ENCODE measurements around the gene GBF1. TPM values are rescaled to one million over a fixed set of nuclear protein-coding genes. Genes with fewer than 3 reads are reported as not detected.

GBF1 gene
- total and polyA plus RNA-seq, 2 of the 13 experiments (the other 11 are each of a cell fraction or from before 2014, with no cell fraction given), result 17.1 to 21.9 TPM

DNA sequence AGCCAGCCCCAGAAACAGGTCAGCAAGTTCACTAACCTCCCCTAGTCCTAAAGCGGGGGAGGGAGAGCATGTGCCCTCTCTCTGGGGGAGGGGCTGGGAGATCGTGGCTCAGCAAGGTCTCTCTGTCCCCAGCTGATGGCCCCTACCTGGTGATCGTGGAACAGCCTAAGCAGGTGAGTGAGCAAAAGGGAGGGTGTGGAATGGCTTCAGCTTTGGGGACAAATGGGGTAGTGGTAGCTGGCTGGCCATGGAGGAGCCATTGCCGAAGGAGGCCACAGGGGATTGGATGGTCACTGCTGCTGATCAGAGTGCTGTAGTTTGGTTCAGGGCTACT, 151.0 kb downstream of the GBF1 start:
- WGBS (ENCODE audit: low lambda C conversion rate), result 55% methylated on average over 4 of the region's 4 CpGs
- Histone ChIP-seq H3K79me2 (ENCODE audit: insufficient read depth, low read length) (peaks cover 3% of the 10 kb centered on the region), H3K9ac (ENCODE audit: insufficient read depth, low read depth, low read length) (peak overlapping the region; percentile 68), H3K27ac (ENCODE audit: extremely low read length, insufficient read depth, low read length) (no peak overlapping the region), H3K4me3 (replicated peaks in 1 of 3; ENCODE audit: insufficient read depth in 1 of 3, low read depth in 2 of 3, low read length in 3 of 3) (peak overlapping the region; percentile 69 to 82 (median 79); a peak in 5 of 6 replicates), H3K9me3 (ENCODE audit: low read length) (no peaks in the 10 kb centered on the region), H3K4me1 (ENCODE audit: insufficient read depth, low read length) (peaks cover 42% of the 10 kb centered on the region), H3K36me3 (replicated peaks in 1 of 2; ENCODE audit: control insufficient read depth in 1 of 2, insufficient read depth in 2 of 2, low read length in 2 of 2) (no peaks in the 10 kb centered on the region; a peak in 1 of 5 replicates), H2AFZ (ENCODE audit: low read length) (no peak overlapping the region), H4K20me1 (ENCODE audit: insufficient read depth, low read length) (no peaks in the 10 kb centered on the region), H3K4me2 (ENCODE audit: low read depth, low read length) (peak overlapping the region; percentile 99), H3K27me3 (ENCODE audit: control insufficient read depth in 1 of 2, insufficient read depth in 2 of 2, low read length in 2 of 2) (peaks cover 0 to 11% of the 10 kb centered on the region in 2 experiments; a peak in 2 of 5 replicates)
- POLR2A ChIA-PET, result interaction anchor here (0.9 to 2.3 kb wide), 6 partner anchors 7 to 151 kb away, joined by 3 to 12 read pairs (median 6); partner anchors contain the start of genes CUEDC2, FBXL15 and GBF1
- CTCF ChIA-PET (ENCODE audit: low intra/inter-chr PET ratio, low total read pairs), result no interaction called here
- DNase-seq (ENCODE audit: low spot score) (no peak), FAIRE-seq (no peak), ATAC-seq (no peak)
- in situ Hi-C loops (cut with HindIII; ENCODE audit: extremely low pct_ligation_motif_present, low pct_unique_long_range_greater_than_20kb) (no loop called here), intact Hi-C loops (cut with micrococcal nuclease; ENCODE audit: unreplicated experiment) (no loop called here)
- TSS peak; percentile 43 for BruUV-seq (replicated peaks)
- no peak for TF ChIP-seq ZNF350 (CRISPR knock-in tag; IDR thresholded peaks at IDR 0.05; ENCODE audit: borderline replicate concordance, low read depth)
- TF ChIP-seq, protein P1, sequence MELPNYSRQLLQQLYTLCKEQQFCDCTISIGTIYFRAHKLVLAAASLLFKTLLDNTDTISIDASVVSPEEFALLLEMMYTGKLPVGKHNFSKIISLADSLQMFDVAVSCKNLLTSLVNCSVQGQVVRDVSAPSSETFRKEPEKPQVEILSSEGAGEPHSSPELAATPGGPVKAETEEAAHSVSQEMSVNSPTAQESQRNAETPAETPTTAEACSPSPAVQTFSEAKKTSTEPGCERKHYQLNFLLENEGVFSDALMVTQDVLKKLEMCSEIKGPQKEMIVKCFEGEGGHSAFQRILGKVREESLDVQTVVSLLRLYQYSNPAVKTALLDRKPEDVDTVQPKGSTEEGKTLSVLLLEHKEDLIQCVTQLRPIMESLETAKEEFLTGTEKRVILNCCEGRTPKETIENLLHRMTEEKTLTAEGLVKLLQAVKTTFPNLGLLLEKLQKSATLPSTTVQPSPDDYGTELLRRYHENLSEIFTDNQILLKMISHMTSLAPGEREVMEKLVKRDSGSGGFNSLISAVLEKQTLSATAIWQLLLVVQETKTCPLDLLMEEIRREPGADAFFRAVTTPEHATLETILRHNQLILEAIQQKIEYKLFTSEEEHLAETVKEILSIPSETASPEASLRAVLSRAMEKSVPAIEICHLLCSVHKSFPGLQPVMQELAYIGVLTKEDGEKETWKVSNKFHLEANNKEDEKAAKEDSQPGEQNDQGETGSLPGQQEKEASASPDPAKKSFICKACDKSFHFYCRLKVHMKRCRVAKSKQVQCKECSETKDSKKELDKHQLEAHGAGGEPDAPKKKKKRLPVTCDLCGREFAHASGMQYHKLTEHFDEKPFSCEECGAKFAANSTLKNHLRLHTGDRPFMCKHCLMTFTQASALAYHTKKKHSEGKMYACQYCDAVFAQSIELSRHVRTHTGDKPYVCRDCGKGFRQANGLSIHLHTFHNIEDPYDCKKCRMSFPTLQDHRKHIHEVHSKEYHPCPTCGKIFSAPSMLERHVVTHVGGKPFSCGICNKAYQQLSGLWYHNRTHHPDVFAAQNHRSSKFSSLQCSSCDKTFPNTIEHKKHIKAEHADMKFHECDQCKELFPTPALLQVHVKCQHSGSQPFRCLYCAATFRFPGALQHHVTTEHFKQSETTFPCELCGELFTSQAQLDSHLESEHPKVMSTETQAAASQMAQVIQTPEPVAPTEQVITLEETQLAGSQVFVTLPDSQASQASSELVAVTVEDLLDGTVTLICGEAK (IDR thresholded peaks at IDR 0.05), result no peak
- TF ChIP-seq, protein P1 (CRISPR knock-in tag; IDR thresholded peaks at IDR 0.05), result no peak
- TF ChIP-seq ZFY (CRISPR knock-in tag; IDR thresholded peaks at IDR 0.05), result no peak
- TF ChIP-seq, protein P2, sequence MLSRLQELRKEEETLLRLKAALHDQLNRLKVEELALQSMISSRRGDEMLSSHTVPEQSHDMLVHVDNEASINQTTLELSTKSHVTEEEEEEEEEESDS (CRISPR knock-in tag; IDR thresholded peaks at IDR 0.05; ENCODE audit: borderline replicate concordance), result no peak
- TF ChIP-seq, protein P3, sequence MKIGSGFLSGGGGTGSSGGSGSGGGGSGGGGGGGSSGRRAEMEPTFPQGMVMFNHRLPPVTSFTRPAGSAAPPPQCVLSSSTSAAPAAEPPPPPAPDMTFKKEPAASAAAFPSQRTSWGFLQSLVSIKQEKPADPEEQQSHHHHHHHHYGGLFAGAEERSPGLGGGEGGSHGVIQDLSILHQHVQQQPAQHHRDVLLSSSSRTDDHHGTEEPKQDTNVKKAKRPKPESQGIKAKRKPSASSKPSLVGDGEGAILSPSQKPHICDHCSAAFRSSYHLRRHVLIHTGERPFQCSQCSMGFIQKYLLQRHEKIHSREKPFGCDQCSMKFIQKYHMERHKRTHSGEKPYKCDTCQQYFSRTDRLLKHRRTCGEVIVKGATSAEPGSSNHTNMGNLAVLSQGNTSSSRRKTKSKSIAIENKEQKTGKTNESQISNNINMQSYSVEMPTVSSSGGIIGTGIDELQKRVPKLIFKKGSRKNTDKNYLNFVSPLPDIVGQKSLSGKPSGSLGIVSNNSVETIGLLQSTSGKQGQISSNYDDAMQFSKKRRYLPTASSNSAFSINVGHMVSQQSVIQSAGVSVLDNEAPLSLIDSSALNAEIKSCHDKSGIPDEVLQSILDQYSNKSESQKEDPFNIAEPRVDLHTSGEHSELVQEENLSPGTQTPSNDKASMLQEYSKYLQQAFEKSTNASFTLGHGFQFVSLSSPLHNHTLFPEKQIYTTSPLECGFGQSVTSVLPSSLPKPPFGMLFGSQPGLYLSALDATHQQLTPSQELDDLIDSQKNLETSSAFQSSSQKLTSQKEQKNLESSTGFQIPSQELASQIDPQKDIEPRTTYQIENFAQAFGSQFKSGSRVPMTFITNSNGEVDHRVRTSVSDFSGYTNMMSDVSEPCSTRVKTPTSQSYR (CRISPR knock-in tag; IDR thresholded peaks at IDR 0.05; ENCODE audit: borderline replicate concordance), result peak; percentile 76; the same call in 1 of the 2 replicates
